K562 (cell line): Measurements from ENCODE around the gene EXTL1. TPM values are rescaled to one million over a fixed set of nuclear protein-coding genes. Genes with fewer than 3 reads are reported as not detected.
A peak's percentile ranks its signal among the peaks of the same experiment; 100 is the strongest.

Source experiments
- ATAC-seq: fragments of 200-7000 bp; cut with Tn5 transposase; 3 replicates; pipeline ENCODE4 v1.9.1; 2020; ENCODE audit warnings: moderate library complexity
- BruUV-seq: library from RNA; stranded (reverse); fragments of 400-500 nt; replicated peaks from 2 replicates; lab custom pipeline; 2021; lab: Mats Ljungman, UMichigan
- CTCF ChIA-PET: fragments of 300-600 bp; formaldehyde crosslinking; extraction: SDS; loops from one replicate; lab custom pipeline; 2021; ENCODE audit warnings: low intra/inter-chr PET ratio; lab: Yijun Ruan, JAX
- POLR2A ChIA-PET: fragments of 300-600, 350-650 bp; sonication (Branson Sonifier 250); formaldehyde crosslinking; extraction: SDS; loops from one replicate; lab custom pipeline; 2021; ENCODE audit warnings: antibody characterized with exemption, inconsistent platforms; lab: Yijun Ruan, JAX
- DNase-seq, 4 experiments: peaks; one replicate each; pipeline versions ENCODE4 v3.0.0 to v3.0.0-alpha.2; 2011 to 2018; ENCODE audit warnings: low spot score in 3 of 4, mixed read lengths in 3 of 4; ENCODE audit errors: extremely low read depth in 1 of 4
- FAIRE-seq: peaks from 2 replicates; lab custom pipeline; 2011; peaks lifted over from hg19 to GRCh38; lab: Jason Lieb, UNC
- H2AFZ ChIP-seq: 2 replicates; pipeline ENCODE4 v1.6.0; 2011; ENCODE audit warnings: low read depth, low read length, control low read depth, inconsistent platforms
- H3K27ac ChIP-seq: fragments of 200-600 bp; 3 replicates; pipeline ENCODE4 v1.8.0; 2011; ENCODE audit warnings: low read depth, mild to moderate bottlenecking, control low read depth, inconsistent platforms, low read length, moderate library complexity, mixed read lengths; ENCODE audit errors: extremely low read depth
- H3K27me3 ChIP-seq, 2 experiments: fragments of 300-600 bp in 1 of 2; 2 replicates in 1 of 2; 3 replicates in 1 of 2; pipeline versions ENCODE4 v1.6.0 to v1.8.0; 2011; ENCODE audit warnings: inconsistent platforms in 2 of 2, low read length in 2 of 2, mild to moderate bottlenecking in 1 of 2, mixed read lengths in 1 of 2, moderate library complexity in 1 of 2; ENCODE audit not compliant: control insufficient read depth in 2 of 2, insufficient read depth in 2 of 2
- H3K36me3 ChIP-seq: fragments of 300-600 bp; 3 replicates; pipeline ENCODE4 v1.8.0; 2011; ENCODE audit warnings: mild to moderate bottlenecking, low read length, inconsistent platforms; ENCODE audit not compliant: control insufficient read depth, insufficient read depth
- H3K4me1 ChIP-seq, 2 experiments: fragments of 200-600 bp in 1 of 2; replicated peaks in 1 of 2; 2 replicates in 1 of 2; 3 replicates in 1 of 2; pipeline versions ENCODE4 v1.5.1 to v1.8.0; 2011; ENCODE audit warnings: inconsistent platforms in 2 of 2, low read length in 2 of 2, mild to moderate bottlenecking in 1 of 2, mixed read lengths in 1 of 2, moderate library complexity in 1 of 2; ENCODE audit not compliant: control insufficient read depth in 2 of 2, insufficient read depth in 2 of 2
- H3K4me2 ChIP-seq: 2 replicates; pipeline ENCODE4 v1.6.1; 2011; ENCODE audit warnings: low read length, control low read depth, inconsistent platforms, mixed read lengths; ENCODE audit not compliant: insufficient read depth
- H3K4me3 ChIP-seq: fragments of 200-600 bp; sonication (generic), shearing (Covaris generic); 2 replicates; pipeline ENCODE4 v1.5.1; 2016; ENCODE audit warnings: control low read depth, inconsistent platforms
- H3K79me2 ChIP-seq: fragments of 200-600 bp; 3 replicates; pipeline ENCODE4 v1.8.0; 2011; ENCODE audit warnings: low read length, inconsistent platforms; ENCODE audit not compliant: control insufficient read depth, insufficient read depth
- H3K9ac ChIP-seq, 2 experiments: 2 replicates each; pipeline versions ENCODE4 v1.6.0 to v1.6.1; 2011; ENCODE audit warnings: low read depth in 2 of 2, low read length in 2 of 2, control low read depth in 1 of 2, inconsistent platforms in 1 of 2, mild to moderate bottlenecking in 1 of 2, mixed read lengths in 1 of 2; ENCODE audit not compliant: insufficient read depth in 1 of 2
- H3K9me1 ChIP-seq: one replicate; pipeline ENCODE4 v1.6.0; 2011; ENCODE audit warnings: inconsistent platforms, mild to moderate bottlenecking, low read length, moderate library complexity; ENCODE audit not compliant: control insufficient read depth, insufficient read depth
- H3K9me3 ChIP-seq: replicated peaks from 2 replicates; pipeline ENCODE4 v1.5.1; 2011; ENCODE audit warnings: low read depth, low read length, inconsistent platforms; ENCODE audit not compliant: control insufficient read depth, insufficient read depth
- H4K20me1 ChIP-seq: replicated peaks from 2 replicates; pipeline ENCODE4 v1.6.1; 2011; ENCODE audit warnings: low read length, inconsistent platforms, mixed read lengths; ENCODE audit not compliant: control insufficient read depth, insufficient read depth
- ETS1 ChIP-seq: conservative IDR thresholded peaks from 2 replicates; pipeline ENCODE4 v1.6.1; 2011; ENCODE audit warnings: low read depth, mild to moderate bottlenecking, low read length; ENCODE audit not compliant: control insufficient read depth
- GTF3C2 ChIP-seq: IDR thresholded peaks from 3 replicates; pipeline ENCODE4 v1.6.1; 2011; ENCODE audit warnings: borderline replicate concordance, mild to moderate bottlenecking, moderate library complexity; ENCODE audit not compliant: insufficient read length; ENCODE audit errors: extremely low read depth
- MEF2A ChIP-seq: IDR thresholded peaks from 2 replicates; pipeline ENCODE4 v1.6.1; 2011; ENCODE audit warnings: low read depth, mild to moderate bottlenecking, low read length, moderate library complexity; ENCODE audit not compliant: control insufficient read depth
- NCOA4 ChIP-seq: fragments of 450-650 bp; IDR thresholded peaks from 2 replicates; pipeline ENCODE4 v1.6.1; 2018; ENCODE audit warnings: mild to moderate bottlenecking; ENCODE audit not compliant: partially characterized antibody
- ZNF3 ChIP-seq: fragments of 250-450 bp; sonication (Bioruptor Pico); IDR thresholded peaks from 2 replicates; pipeline ENCODE4 v1.5.0; 2021; ENCODE audit warnings: mild to moderate bottlenecking, moderate library complexity
- ZNF324 ChIP-seq: fragments of 250-450 bp; sonication (Bioruptor Pico); IDR thresholded peaks from 2 replicates; pipeline ENCODE4 v1.4.0; 2020; ENCODE audit warnings: mild to moderate bottlenecking
- WGBS: fragments of 100-300 bp; shearing (Covaris generic); methylation state at CpG from one replicate; pipeline ENCODE4 v1.1.6; 2016; ENCODE audit warnings: low coverage, mixed read lengths; ENCODE audit not compliant: insufficient coverage; ENCODE audit errors: missing lambda C conversion rate; 5-methylcytosine and 5-hydroxymethylcytosine counted together
- in situ Hi-C: fragments of 300-500 bp; cut with MboI; formaldehyde crosslinking; loops from 4 replicates; pipeline ENCODE4 v1.15.0; 2018; ENCODE audit warnings: inconsistent platforms, mixed read lengths
- intact Hi-C: fragments of 100-400 bp; cut with micrococcal nuclease; formaldehyde crosslinking; loops from 2 replicates; pipeline ENCODE4 v1.14.2; 2022
- polyA plus RNA-seq, 8 experiments: library from polyadenylated mRNA; depleted of rRNA in 4 of 8; stranded (reverse) in 5 of 8; unstranded in 3 of 8; fragments of >200 nt; fragmentation: Nextera tagmentation in 2 of 8; fragmentation: Illumina TruSeq in 1 of 8; extraction: Ambion mirVana in 2 of 8; extraction: Trizol in 1 of 8; gene quantifications; 2 replicates each; pipeline versions ENCODE4 v1.2.1 to v1.2.3, GENCODE V29; 2011 to 2014; ENCODE audit warnings: inconsistent platforms in 1 of 8, missing spikeins in 1 of 8
- total RNA-seq, 7 experiments: library from RNA; depleted of rRNA in 6 of 7; stranded (reverse); fragments of >200 nt in 6 of 7; fragmentation: Illumina TruSeq in 2 of 7; extraction: Trizol in 2 of 7; gene quantifications; 2 replicates each; pipeline versions ENCODE4 v1.2.1 to v1.2.3, GENCODE V29; 2011 to 2021; ENCODE audit warnings: low replicate concordance in 1 of 7

Gene EXTL1
- total and polyA plus RNA-seq, 9 of the 15 experiments (the other 6 are each of a cell fraction or from before 2014, with no cell fraction given) = 0.04 to 0.23 (median 0.08) TPM; not detected in 3

- CTCF ChIA-PET = interaction anchor here (0.7 to 1.6 kb wide), 3 partner anchors 10 to 116 kb away, joined by 3 to 6 read pairs (median 5); no protein-coding TSS in a partner anchor
- TF ChIP-seq NCOA4 (no peak), MEF2A (no peak), ZNF3 (CRISPR knock-in tag) (no peak), GTF3C2 (no peak), ETS1 (no peak), ZNF324 (CRISPR knock-in tag) (no peak)
- TF ChIP-seq, all 486 proteins: peak for 0
- H3K4me3 ChIP-seq = no peak overlapping the region
- DNase-seq (no peak), ATAC-seq (no peak), FAIRE-seq (no peak)
- H3K9ac ChIP-seq = peak overlapping the region in 1 of 2 experiments; percentile 23; a peak in 1 of 4 replicates
- H3K27me3 ChIP-seq = no peaks in the 10 kb centered on the region
- POLR2A ChIA-PET = interaction anchor here (0.6 to 2.5 kb wide), 9 partner anchors 12 to 185 kb away, joined by 3 to 12 read pairs (median 5); no protein-coding TSS in a partner anchor
- in situ Hi-C loops (no loop called here), intact Hi-C loops (no loop called here)
- WGBS = 58% methylated on average over 3 of the region's 3 CpGs
- H3K9me1 ChIP-seq = no peaks in the 10 kb centered on the region
- H3K4me1 ChIP-seq = peaks cover 10 to 14% of the 10 kb centered on the region in 2 experiments
- H3K79me2 ChIP-seq = no peaks in the 10 kb centered on the region
- no TSS peak for BruUV-seq
- no peaks in the 10 kb centered on the region for H3K36me3 ChIP-seq
- H2AFZ ChIP-seq = no peak overlapping the region
- no peaks in the 10 kb centered on the region for H3K9me3 ChIP-seq
- no peaks in the 10 kb centered on the region for H4K20me1 ChIP-seq
- no peak overlapping the region for H3K27ac ChIP-seq
- H3K4me2 ChIP-seq = no peak overlapping the region
Measured at GRCh38 chr1:26010825-26011224, 10.8 kb upstream of the EXTL1 start.
